Central memory CD8-positive, alpha-beta T cell (primary cell): ENCODE measurements around the gene RIMBP2.

Experiments used
- ATAC-seq: fragments of 150-1000 bp; cut with Tn5 transposase; replicated peaks from 2 replicates; pipeline ENCODE4 v1.10.0; 2022; ENCODE audit warnings: mild to moderate bottlenecking, moderate FRiP score, moderate number of reproducible peaks; ENCODE audit not compliant: poor library complexity, severe bottlenecking; ENCODE audit errors: extremely low read depth
- DNase-seq, 2 donors: peaks; one replicate each; pipeline ENCODE4 v3.0.0; 2021; ENCODE audit warnings: low spot score in 2 of 2
- H3K27ac Mint-ChIP-seq: one replicate; pipeline ENCODE4 v1.8.0; 2022; ENCODE audit warnings: low read depth, mild to moderate bottlenecking, moderate library complexity, mixed read lengths
- H3K27me3 Mint-ChIP-seq: one replicate; pipeline ENCODE4 v1.8.0; 2022; ENCODE audit warnings: mixed read lengths
- H3K36me3 Mint-ChIP-seq: one replicate; pipeline ENCODE4 v1.8.0; 2022; ENCODE audit warnings: mild to moderate bottlenecking, moderate library complexity, mixed read lengths; ENCODE audit not compliant: insufficient read depth
- H3K4me1 Mint-ChIP-seq: one replicate; pipeline ENCODE4 v1.8.0; 2022; ENCODE audit warnings: mixed read lengths
- H3K4me3 Mint-ChIP-seq: one replicate; pipeline ENCODE4 v1.8.0; 2022; ENCODE audit warnings: mild to moderate bottlenecking, moderate library complexity, mixed read lengths
- H3K9me3 Mint-ChIP-seq: one replicate; pipeline ENCODE4 v1.8.0; 2022; ENCODE audit warnings: mixed read lengths

The RIMBP2 gene

DNA sequence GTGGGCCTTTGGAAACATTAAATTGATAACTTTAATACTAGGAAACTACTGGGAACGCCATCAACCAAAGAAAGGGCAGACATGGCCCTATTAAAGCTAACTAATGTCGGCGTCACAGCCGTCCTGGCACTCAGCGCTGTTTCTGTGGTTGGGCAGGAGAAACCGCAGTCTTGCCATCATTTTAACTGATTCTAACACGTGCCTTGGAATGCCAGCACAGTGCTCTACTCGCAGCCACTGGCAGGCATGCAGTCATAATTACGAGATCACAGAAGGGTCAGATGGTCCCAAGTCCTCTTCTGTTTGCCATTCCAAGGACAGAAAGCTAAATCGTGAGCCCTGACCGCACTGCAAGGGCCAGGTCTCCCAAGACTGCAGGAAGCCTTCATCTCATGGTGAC, 75.2 kb downstream of the RIMBP2 start:
- no peak overlapping the region for H3K27ac Mint-ChIP-seq
- no peak for ATAC-seq
- H3K9me3 Mint-ChIP-seq: no peaks in the 10 kb centered on the region
- peaks cover 19% of the 10 kb centered on the region for H3K27me3 Mint-ChIP-seq
- H3K4me3 Mint-ChIP-seq: no peak overlapping the region
- H3K36me3 Mint-ChIP-seq: no peaks in the 10 kb centered on the region
- H3K4me1 Mint-ChIP-seq: no peaks in the 10 kb centered on the region
- DNase-seq: no peak

GRCh38 chr12:130640496-130640895, 75.6 kb downstream of the RIMBP2 start:
- no peak overlapping the region for H3K27ac Mint-ChIP-seq
- H3K9me3 Mint-ChIP-seq: no peaks in the 10 kb centered on the region
- H3K4me1 Mint-ChIP-seq: no peaks in the 10 kb centered on the region
- H3K27me3 Mint-ChIP-seq: peaks cover 23% of the 10 kb centered on the region
- H3K36me3 Mint-ChIP-seq: no peaks in the 10 kb centered on the region
- H3K4me3 Mint-ChIP-seq: no peak overlapping the region
- DNase-seq (no peak), ATAC-seq (no peak)

DNA sequence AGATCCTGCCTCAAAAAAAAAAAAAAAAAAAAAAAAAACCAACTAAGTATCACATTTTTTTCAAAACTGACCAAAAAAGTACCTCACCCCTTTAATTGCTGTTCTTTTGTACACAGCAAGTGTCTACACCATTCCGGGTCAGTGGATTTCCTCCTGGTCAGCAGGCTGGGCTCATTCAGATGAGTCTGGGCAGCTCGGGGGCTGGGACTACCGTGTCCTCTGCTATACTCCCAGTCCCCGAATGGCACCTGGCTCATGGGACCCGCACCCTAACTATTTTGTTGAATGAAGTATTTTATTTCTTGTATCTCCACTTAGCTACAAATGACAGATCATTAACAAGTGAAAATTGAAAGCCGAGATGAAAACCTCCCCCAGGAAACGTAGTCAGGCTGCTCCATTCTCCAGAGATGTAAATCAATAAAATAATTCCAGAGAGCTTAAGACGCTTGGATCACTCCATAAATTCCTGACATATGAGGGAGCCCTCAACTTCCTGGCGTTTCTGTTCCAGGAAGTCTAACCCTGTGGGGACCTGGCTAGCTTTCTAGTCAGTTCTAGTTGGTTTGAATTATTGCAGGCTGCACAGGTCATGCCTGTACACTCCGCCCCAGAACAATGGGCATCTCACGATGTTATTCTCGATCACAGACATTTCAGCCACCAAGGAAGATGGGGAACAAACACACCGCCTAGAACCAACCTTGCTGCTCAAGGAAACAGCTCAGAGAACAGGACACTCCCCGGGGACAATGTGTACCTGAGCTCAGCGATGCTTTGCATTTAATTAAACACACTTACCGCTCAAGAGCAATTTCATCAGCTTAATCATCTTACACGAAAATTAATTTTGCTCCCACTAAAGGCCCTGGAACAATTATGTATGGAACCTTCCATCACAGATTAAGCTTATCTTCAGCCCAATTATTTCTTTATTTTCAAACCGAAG, 76.3 kb downstream of the RIMBP2 start:
- Mint-ChIP-seq H3K4me1 (no peaks in the 10 kb centered on the region), H3K27ac (no peak overlapping the region)

GRCh38 chr12:130636370-130636769, 79.7 kb downstream of the RIMBP2 start:
- Mint-ChIP-seq H3K36me3 (no peaks in the 10 kb centered on the region), H3K4me1 (no peaks in the 10 kb centered on the region), H3K27ac (no peak overlapping the region), H3K4me3 (no peak overlapping the region), H3K27me3 (peaks cover 43% of the 10 kb centered on the region), H3K9me3 (no peaks in the 10 kb centered on the region)
- no peak for DNase-seq
- no peak for ATAC-seq

More for the DNA sequence above, 76.3 kb downstream of the RIMBP2 start:
- no peak overlapping the region for H3K4me3 Mint-ChIP-seq
- ATAC-seq (no peak), DNase-seq (no peak)
- H3K36me3 Mint-ChIP-seq: no peaks in the 10 kb centered on the region
- H3K27me3 Mint-ChIP-seq: peaks cover 31% of the 10 kb centered on the region
- H3K9me3 Mint-ChIP-seq: no peaks in the 10 kb centered on the region

DNA sequence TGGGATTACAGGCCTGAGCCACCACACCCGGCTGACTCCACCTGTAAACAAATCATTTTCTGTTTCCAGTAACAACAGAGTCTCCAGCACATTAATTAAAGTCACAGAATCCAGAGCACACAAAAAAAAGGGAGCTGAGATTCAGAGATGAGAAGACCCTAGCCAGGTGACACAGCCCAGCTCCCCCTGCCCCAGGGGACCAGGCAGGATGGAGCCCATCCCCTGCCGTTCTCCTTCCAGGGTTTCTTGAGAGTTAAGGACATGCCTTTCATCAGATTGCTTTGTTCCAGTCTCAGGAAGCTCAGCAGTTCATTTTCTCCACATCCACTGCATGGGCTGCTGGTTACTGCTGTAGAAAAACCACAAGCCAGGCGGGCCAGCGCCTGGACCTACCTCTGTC, 81.2 kb downstream of the RIMBP2 start:
- Mint-ChIP-seq H3K27ac (no peak overlapping the region), H3K36me3 (no peaks in the 10 kb centered on the region), H3K27me3 (peaks cover 54% of the 10 kb centered on the region), H3K4me1 (no peaks in the 10 kb centered on the region), H3K9me3 (no peaks in the 10 kb centered on the region), H3K4me3 (no peak overlapping the region)
- ATAC-seq (no peak), DNase-seq (no peak)

DNA sequence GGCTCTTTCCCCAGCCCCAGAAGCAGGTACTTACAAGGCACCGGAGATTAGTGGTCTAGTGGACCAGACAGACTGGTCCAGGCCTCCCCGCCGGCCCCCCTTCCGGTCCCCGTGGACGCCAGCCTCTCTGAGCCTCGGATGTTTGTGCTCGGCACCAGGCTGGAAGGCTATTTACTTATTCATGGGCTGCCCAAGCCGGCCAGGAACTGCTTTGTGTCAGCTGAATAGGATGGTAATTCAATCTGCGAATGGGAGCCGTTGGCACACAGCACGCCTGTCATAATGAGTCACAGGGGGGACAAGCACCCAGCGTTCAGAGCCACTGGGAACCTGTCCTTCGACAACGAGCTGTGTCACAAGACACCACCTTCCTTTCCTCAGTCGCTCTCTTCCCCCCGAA, 82.3 kb downstream of the RIMBP2 start:
- no peak overlapping the region for H3K27ac Mint-ChIP-seq
- no peaks in the 10 kb centered on the region for H3K4me1 Mint-ChIP-seq
- no peaks in the 10 kb centered on the region for H3K36me3 Mint-ChIP-seq
- no peak overlapping the region for H3K4me3 Mint-ChIP-seq
- no peak for ATAC-seq
- peaks cover 54% of the 10 kb centered on the region for H3K27me3 Mint-ChIP-seq
- no peak for DNase-seq
- no peaks in the 10 kb centered on the region for H3K9me3 Mint-ChIP-seq

GRCh38 chr12:130632642-130633041, 83.5 kb downstream of the RIMBP2 start:
- H3K9me3 Mint-ChIP-seq: no peaks in the 10 kb centered on the region

GRCh38 chr12:130628304-130628703, 87.8 kb downstream of the RIMBP2 start:
- peaks cover 20% of the 10 kb centered on the region for H3K27me3 Mint-ChIP-seq
- no peaks in the 10 kb centered on the region for H3K36me3 Mint-ChIP-seq
- no peaks in the 10 kb centered on the region for H3K4me1 Mint-ChIP-seq
- DNase-seq (no peak), ATAC-seq (no peak)
- no peaks in the 10 kb centered on the region for H3K9me3 Mint-ChIP-seq
- no peak overlapping the region for H3K27ac Mint-ChIP-seq
- H3K4me3 Mint-ChIP-seq: no peak overlapping the region

More at GRCh38 chr12:130632642-130633041, 83.5 kb downstream of the RIMBP2 start:
- peaks cover 52% of the 10 kb centered on the region for H3K27me3 Mint-ChIP-seq
- H3K4me3 Mint-ChIP-seq: no peak overlapping the region
- H3K4me1 Mint-ChIP-seq: no peaks in the 10 kb centered on the region
- no peak for DNase-seq
- no peaks in the 10 kb centered on the region for H3K36me3 Mint-ChIP-seq
- H3K27ac Mint-ChIP-seq: no peak overlapping the region
- no peak for ATAC-seq

GRCh38 chr12:130627175-130627574, 88.9 kb downstream of the RIMBP2 start:
- no peak for DNase-seq
- H3K27ac Mint-ChIP-seq: no peak overlapping the region
- H3K36me3 Mint-ChIP-seq: no peaks in the 10 kb centered on the region
- no peak for ATAC-seq
- peaks cover 20% of the 10 kb centered on the region for H3K27me3 Mint-ChIP-seq
- no peaks in the 10 kb centered on the region for H3K9me3 Mint-ChIP-seq
- H3K4me1 Mint-ChIP-seq: no peaks in the 10 kb centered on the region
- no peak overlapping the region for H3K4me3 Mint-ChIP-seq

DNA sequence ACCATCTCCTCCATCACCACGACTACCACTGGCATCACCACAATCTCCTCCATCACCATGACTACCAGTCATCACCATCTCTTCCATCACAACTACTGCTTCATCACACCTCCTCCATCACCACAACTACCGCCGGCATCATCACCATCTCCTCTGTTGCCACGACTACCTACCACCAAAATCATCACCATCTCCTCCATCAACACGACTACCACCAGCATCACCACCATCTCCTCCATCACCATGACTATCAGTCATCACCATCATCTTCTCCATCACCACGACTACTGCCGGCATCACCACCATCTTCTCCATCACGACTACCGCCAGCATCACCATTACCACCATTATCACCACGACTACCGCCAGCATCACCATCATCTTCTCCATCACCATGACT, 89.5 kb downstream of the RIMBP2 start:
- no peaks in the 10 kb centered on the region for H3K36me3 Mint-ChIP-seq
- H3K27me3 Mint-ChIP-seq: peaks cover 20% of the 10 kb centered on the region
- H3K9me3 Mint-ChIP-seq: no peaks in the 10 kb centered on the region
- no peaks in the 10 kb centered on the region for H3K4me1 Mint-ChIP-seq
- H3K4me3 Mint-ChIP-seq: no peak overlapping the region
- no peak for DNase-seq
- no peak for ATAC-seq
- H3K27ac Mint-ChIP-seq: no peak overlapping the region

DNA sequence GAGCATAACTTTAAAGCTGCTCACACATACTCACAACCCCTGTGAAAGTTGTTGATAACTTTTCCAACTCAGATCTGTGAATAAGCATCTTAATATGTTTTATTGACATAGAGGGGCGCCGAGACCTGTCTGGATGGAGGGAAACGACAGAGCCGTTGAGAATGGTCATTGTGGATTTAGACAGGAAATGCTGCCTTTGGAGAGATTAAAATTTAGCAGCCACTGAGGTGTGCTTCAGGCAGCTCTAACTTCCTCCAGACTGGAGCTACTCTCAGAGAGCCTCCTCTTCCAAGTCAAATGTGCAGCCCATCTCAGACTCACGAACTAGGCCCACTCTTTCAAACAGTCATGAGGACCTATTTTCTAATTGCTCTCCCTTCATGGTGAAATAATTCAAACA, 90.9 kb downstream of the RIMBP2 start:
- DNase-seq: no peak
- H3K4me1 Mint-ChIP-seq: no peaks in the 10 kb centered on the region
- ATAC-seq: no peak
- H3K27me3 Mint-ChIP-seq: peaks cover 12% of the 10 kb centered on the region
- no peaks in the 10 kb centered on the region for H3K36me3 Mint-ChIP-seq
- no peak overlapping the region for H3K4me3 Mint-ChIP-seq
- no peaks in the 10 kb centered on the region for H3K9me3 Mint-ChIP-seq
- no peak overlapping the region for H3K27ac Mint-ChIP-seq

- ATAC-seq (no peak), DNase-seq (no peak)
- Mint-ChIP-seq H3K27me3 (peaks cover 10% of the 10 kb centered on the region), H3K9me3 (no peaks in the 10 kb centered on the region), H3K4me3 (no peak overlapping the region), H3K4me1 (no peaks in the 10 kb centered on the region), H3K27ac (no peak overlapping the region), H3K36me3 (no peaks in the 10 kb centered on the region)
Measured at GRCh38 chr12:130622803-130623202, 93.3 kb downstream of the RIMBP2 start.

DNA sequence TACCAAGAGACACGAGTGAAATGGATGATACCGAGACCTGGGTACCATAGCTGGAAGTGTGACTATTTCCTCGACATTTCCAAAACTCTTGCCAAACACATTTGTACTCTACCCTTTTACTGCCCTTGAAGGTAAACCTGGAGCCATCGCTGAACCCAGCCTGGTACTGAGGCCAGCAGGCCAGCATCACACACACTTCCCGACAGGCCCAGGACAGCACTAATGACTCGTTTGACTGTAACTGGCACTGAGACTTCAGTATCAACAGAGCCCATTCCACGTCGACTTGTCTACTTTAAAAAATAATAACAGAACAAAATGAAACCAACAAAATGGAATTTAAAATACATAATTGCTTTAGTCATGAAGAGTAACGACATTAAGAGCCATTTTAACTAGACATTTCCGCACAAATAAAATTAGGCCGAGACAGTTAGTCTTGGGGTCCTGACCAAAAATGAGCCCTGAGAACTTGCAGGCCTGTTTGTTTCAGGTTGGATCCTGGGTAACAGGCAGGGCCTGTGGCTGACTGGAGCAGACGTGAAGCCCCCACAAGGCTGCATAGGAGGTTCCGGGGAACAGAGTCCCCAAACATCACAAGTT, 94.3 kb downstream of the RIMBP2 start:
- no peaks in the 10 kb centered on the region for H3K4me1 Mint-ChIP-seq
- no peak overlapping the region for H3K27ac Mint-ChIP-seq
- no peak for DNase-seq
- no peak overlapping the region for H3K4me3 Mint-ChIP-seq
- H3K36me3 Mint-ChIP-seq: no peaks in the 10 kb centered on the region
- no peaks in the 10 kb centered on the region for H3K9me3 Mint-ChIP-seq
- no peak for ATAC-seq
- peaks cover 10% of the 10 kb centered on the region for H3K27me3 Mint-ChIP-seq
